ENCODE measurements around the gene PGM2L1. TPM values are rescaled to one million over a fixed set of nuclear protein-coding genes. Genes with fewer than 3 reads are reported as not detected.

Gene PGM2L1
- total and polyA plus RNA-seq, 11 donors: 0.57 to 3.1 (median 1.8) TPM

DNA sequence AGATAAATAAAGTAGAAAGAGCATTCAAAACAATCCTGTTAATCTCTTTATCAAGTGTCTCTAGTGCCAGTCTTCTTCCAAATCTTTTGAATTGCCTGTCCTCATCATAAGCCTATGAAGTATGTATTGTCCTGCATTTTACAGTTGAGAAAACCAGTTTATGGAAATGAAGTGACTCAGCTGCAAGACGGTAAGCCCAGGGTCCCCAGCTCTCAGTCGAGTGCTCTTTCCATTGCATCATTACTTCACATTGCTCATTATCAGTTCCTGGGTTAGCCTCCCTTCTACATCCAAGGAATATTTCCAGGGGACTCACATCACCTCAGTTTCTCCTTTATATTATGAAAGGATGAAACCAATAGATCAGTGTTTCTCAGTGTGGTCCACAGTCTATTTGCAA is 77.7 kb downstream of the PGM2L1 start:
- WGBS, 4 donors: 65 to 77% (median 74%) methylated on average over 2 of the region's 2 CpGs
- DNase-seq (no peak), ATAC-seq (no peak)
- Histone ChIP-seq H3K4me3 (no peak overlapping the region), H3K9me3 (peaks cover 0 to 30% (median 9%) of the 10 kb centered on the region in 12 donors), H3K27me3 (no peaks in the 10 kb centered on the region), H3K36me3 (no peaks in the 10 kb centered on the region), H3K27ac (no peak overlapping the region), H3K4me1 (peaks cover 0 to 34% (median 16%) of the 10 kb centered on the region in 12 donors)
- intact Hi-C loops (cut with DNase I): loop anchor here in 6 of 10 donors (2.0 to 10.0 kb wide), 4 partner anchors 63 to 77 kb away; partner anchors contain the start of gene PGM2L1 (in 1 of the 6)
- TF ChIP-seq POLR2A (IDR thresholded peaks at IDR 0.05) (no peak), CTCF (IDR thresholded peaks at IDR 0.05) (no peak)

- H3K4me3 ChIP-seq: no peak overlapping the region
- H3K27me3 ChIP-seq: no peaks in the 10 kb centered on the region
- 68 to 77% (median 74%) methylated on average over 5 of the region's 5 CpGs for WGBS, 4 donors
- no peaks in the 10 kb centered on the region for H3K36me3 ChIP-seq
- intact Hi-C loops (cut with DNase I): loop anchor here in 1 of 10 donors (5.0 kb wide), 1 partner anchor 62 kb away; no protein-coding TSS in a partner anchor
- no peak for DNase-seq
- peaks cover 0 to 33% (median 12%) of the 10 kb centered on the region in 12 donors for H3K4me1 ChIP-seq
- peaks cover 0 to 37% (median 9%) of the 10 kb centered on the region in 12 donors for H3K9me3 ChIP-seq
- peak overlapping the region in 1 of 12 donors; percentile 64 for H3K27ac ChIP-seq
- peak in 2 of 4 donors; percentile 30 to 62 for ATAC-seq
- no peak for TF ChIP-seq POLR2A (IDR thresholded peaks at IDR 0.05)
- no peak for TF ChIP-seq CTCF (IDR thresholded peaks at IDR 0.05)
Observed at GRCh38 chr11:74319139-74319816, 79.0 kb downstream of the PGM2L1 start.

DNA sequence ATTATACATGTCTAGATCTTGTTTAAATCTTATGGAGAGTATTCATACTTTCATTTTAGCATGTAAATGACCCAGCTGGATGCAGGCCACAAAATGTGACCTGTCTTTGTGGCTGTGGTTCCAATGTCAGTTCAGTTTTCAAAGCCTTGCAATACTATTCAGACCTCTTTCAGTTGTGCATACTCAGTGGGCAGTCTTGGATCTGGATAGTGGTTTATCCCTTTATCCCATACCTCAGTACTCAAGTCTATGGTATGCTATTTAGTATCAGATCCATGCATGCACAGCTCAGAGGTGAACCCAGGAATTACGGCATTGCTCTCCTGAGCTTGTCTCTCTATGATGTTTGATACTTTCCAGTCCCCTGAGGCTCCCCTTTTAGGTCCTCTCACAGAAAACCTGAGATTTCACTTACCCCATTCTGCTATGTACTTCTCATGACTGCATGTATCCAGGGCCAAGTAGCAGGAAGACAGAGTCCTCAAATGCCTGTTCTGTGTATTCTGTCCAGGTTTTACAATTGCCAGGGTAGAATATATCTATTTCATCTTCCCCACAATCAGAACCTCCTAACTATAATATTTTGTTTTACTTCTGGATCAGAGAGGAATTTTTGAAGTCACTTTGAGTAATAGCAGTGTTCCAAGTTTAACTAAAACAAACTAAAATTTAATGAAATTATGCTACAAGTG is 79.8 kb downstream of the PGM2L1 start:
- ATAC-seq (no peak), DNase-seq (no peak)
- H3K4me1 ChIP-seq: peaks cover 0 to 33% (median 12%) of the 10 kb centered on the region in 12 donors
- TF ChIP-seq CTCF (IDR thresholded peaks at IDR 0.05) (no peak), POLR2A (IDR thresholded peaks at IDR 0.05) (no peak)
- intact Hi-C loops (cut with DNase I): loop anchor here in 1 of 10 donors (5.0 kb wide), 1 partner anchor 61 kb away; no protein-coding TSS in a partner anchor
- no peaks in the 10 kb centered on the region for H3K27me3 ChIP-seq
- WGBS, 4 donors: 83 to 97% (median 92%) methylated on average over 1 of the region's 1 CpG
- H3K36me3 ChIP-seq: no peaks in the 10 kb centered on the region
- H3K27ac ChIP-seq: peak overlapping the region in 1 of 12 donors; percentile 64
- H3K4me3 ChIP-seq: no peak overlapping the region
- peaks cover 0 to 37% (median 9%) of the 10 kb centered on the region in 12 donors for H3K9me3 ChIP-seq
